ENCODE results near the gene EHF. TPM values are rescaled to one million over a fixed set of nuclear protein-coding genes. Genes with fewer than 3 reads are reported as not detected.

EHF gene
- total and polyA plus RNA-seq, 2 of the 13 experiments (the other 11 are each of a cell fraction or from before 2014, with no cell fraction given): 0.04 to 0.46 TPM

DNA sequence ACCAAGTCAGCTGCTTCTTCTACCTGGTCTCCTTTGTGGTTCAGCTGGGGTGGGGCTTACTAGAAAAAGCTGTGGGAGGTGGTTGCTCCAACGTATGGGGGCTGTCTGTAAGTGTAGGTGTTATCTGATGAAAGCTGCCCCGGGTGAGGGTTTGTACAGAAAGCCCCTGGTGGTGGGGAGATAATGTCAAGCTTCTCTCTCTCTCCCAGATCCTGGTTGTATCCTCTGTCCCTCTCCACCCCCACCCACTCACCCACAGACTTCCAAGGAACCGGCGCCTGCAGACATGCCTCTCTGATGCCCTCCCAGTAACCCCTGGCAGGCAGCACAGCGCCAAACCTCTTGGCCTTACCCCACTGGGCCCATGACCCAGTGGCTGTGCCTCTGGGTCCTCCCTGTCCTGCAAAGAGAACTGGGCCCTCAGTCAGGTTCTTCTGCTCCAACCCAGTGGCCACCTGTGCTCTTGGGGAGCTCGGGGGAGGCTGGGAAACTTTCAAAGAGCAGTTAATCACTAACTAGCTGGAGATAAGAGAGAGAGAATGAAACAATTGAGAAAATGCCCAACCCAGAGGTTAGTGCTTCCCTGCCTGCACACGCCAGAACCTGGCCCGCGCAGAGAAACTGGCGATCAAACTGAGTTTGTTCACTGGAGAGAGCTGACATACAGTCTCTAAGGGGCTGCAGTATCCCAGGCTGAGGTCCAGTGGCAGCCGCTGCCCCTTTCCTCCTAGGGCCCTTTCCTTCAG, 20.4 kb upstream of the EHF start (continued):
- TF ChIP-seq ZBTB26 (CRISPR knock-in tag; IDR thresholded peaks at IDR 0.05; ENCODE audit: borderline replicate concordance): no peak
- peak; percentile 59; the same call in 1 of the 2 replicates for TF ChIP-seq TARDBP (CRISPR knock-in tag; IDR thresholded peaks at IDR 0.05)
- TF ChIP-seq NR2F6 (IDR thresholded peaks at IDR 0.05): no peak; the same call in 1 of the 2 replicates
- peak; percentile 45; the same call in 1 of the 2 replicates for TF ChIP-seq NR2F6 (CRISPR knock-in tag; IDR thresholded peaks at IDR 0.05)
- TF ChIP-seq, protein P1, sequence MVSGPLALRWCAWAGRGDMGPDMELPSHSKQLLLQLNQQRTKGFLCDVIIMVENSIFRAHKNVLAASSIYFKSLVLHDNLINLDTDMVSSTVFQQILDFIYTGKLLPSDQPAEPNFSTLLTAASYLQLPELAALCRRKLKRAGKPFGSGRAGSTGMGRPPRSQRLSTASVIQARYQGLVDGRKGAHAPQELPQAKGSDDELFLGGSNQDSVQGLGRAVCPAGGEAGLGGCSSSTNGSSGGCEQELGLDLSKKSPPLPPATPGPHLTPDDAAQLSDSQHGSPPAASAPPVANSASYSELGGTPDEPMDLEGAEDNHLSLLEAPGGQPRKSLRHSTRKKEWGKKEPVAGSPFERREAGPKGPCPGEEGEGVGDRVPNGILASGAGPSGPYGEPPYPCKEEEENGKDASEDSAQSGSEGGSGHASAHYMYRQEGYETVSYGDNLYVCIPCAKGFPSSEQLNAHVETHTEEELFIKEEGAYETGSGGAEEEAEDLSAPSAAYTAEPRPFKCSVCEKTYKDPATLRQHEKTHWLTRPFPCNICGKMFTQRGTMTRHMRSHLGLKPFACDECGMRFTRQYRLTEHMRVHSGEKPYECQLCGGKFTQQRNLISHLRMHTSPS (CRISPR knock-in tag; IDR thresholded peaks at IDR 0.05; ENCODE audit: low read depth): peak; percentile 55; the same call in 1 of the 2 replicates
- TF ChIP-seq, protein P2, sequence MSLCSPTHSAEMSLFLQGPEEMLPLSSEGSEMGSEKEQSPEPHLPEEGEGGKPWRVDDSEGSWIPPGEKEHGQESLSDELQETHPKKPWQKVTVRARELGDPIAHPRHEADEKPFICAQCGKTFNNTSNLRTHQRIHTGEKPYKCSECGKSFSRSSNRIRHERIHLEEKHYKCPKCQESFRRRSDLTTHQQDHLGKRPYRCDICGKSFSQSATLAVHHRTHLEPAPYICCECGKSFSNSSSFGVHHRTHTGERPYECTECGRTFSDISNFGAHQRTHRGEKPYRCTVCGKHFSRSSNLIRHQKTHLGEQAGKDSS (CRISPR knock-in tag; IDR thresholded peaks at IDR 0.05; ENCODE audit: borderline replicate concordance, low read depth): no peak
- TF ChIP-seq IKZF4 (CRISPR knock-in tag; IDR thresholded peaks at IDR 0.05; ENCODE audit: borderline replicate concordance, low read depth, not compliant biosample characterization): no peak
- peak; percentile 33; the same call in 1 of the 2 replicates for TF ChIP-seq CEBPG (CRISPR knock-in tag; IDR thresholded peaks at IDR 0.05)
- TF ChIP-seq ATF7-NPFF (CRISPR knock-in tag; IDR thresholded peaks at IDR 0.05; ENCODE audit: low read depth): peak; percentile 59; the same call in 1 of the 2 replicates
- TF ChIP-seq U2AF1 (optimal IDR thresholded peaks at IDR 0.05; ENCODE audit: low read depth, low read length): peak; percentile 17
- 0 out of 2 replicates have a peak, but pooled peaks have one; percentile 8 for TF ChIP-seq ZNF296 (CRISPR knock-in tag; conservative IDR thresholded peaks at IDR 0.05)
- TF ChIP-seq, protein P3, sequence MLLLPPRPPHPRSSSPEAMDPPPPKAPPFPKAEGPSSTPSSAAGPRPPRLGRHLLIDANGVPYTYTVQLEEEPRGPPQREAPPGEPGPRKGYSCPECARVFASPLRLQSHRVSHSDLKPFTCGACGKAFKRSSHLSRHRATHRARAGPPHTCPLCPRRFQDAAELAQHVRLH (CRISPR knock-in tag; IDR thresholded peaks at IDR 0.05; ENCODE audit: borderline replicate concordance, low read depth): peak; percentile 38; the same call in 1 of the 2 replicates
- peak; percentile 50; the same call in 1 of the 2 replicates for TF ChIP-seq ZNF772 (CRISPR knock-in tag; IDR thresholded peaks at IDR 0.05)
- no peak for TF ChIP-seq ZBTB8A (CRISPR knock-in tag; IDR thresholded peaks at IDR 0.05; ENCODE audit: borderline replicate concordance, low read depth)
- no peak for TF ChIP-seq BRCA1 (CRISPR knock-in tag; IDR thresholded peaks at IDR 0.05)
- TF ChIP-seq MIER3 (CRISPR knock-in tag; IDR thresholded peaks at IDR 0.05; ENCODE audit: borderline replicate concordance): 0 out of 2 replicates have a peak, but pooled peaks have one; percentile 51
- peak; percentile 89; the same call in 1 of the 2 replicates for TF ChIP-seq BRD4 (CRISPR knock-in tag; IDR thresholded peaks at IDR 0.05)
- TF ChIP-seq MEIS2 (CRISPR knock-in tag; IDR thresholded peaks at IDR 0.05): peak; percentile 10; the same call in 1 of the 2 replicates
- TF ChIP-seq MYC (CRISPR knock-in tag; IDR thresholded peaks at IDR 0.05; ENCODE audit: borderline replicate concordance): peak; percentile 27; the same call in 1 of the 2 replicates
- TF ChIP-seq ELF4 (CRISPR knock-in tag; IDR thresholded peaks at IDR 0.05; ENCODE audit: borderline replicate concordance): no peak
- no peak for TF ChIP-seq ZNF850 (CRISPR knock-in tag; conservative IDR thresholded peaks at IDR 0.05)
- TF ChIP-seq, protein P4, sequence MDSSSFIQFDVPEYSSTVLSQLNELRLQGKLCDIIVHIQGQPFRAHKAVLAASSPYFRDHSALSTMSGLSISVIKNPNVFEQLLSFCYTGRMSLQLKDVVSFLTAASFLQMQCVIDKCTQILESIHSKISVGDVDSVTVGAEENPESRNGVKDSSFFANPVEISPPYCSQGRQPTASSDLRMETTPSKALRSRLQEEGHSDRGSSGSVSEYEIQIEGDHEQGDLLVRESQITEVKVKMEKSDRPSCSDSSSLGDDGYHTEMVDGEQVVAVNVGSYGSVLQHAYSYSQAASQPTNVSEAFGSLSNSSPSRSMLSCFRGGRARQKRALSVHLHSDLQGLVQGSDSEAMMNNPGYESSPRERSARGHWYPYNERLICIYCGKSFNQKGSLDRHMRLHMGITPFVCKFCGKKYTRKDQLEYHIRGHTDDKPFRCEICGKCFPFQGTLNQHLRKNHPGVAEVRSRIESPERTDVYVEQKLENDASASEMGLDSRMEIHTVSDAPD (CRISPR knock-in tag; IDR thresholded peaks at IDR 0.05): peak; percentile 65; the same call in 1 of the 2 replicates
- 0 out of 2 replicates have a peak, but pooled peaks have one; percentile 59 for TF ChIP-seq SNAPC2 (CRISPR knock-in tag; IDR thresholded peaks at IDR 0.05)

Measured in HepG2 (cell line).